ENCODE data around the gene MEAK7. TPM values are rescaled to one million over a fixed set of nuclear protein-coding genes. Genes with fewer than 3 reads are reported as not detected.

MEAK7 gene
- total and polyA plus RNA-seq, 2 of the 4 experiments (the other 2 are of a cell fraction): 27.4 to 39.0 TPM

DNA sequence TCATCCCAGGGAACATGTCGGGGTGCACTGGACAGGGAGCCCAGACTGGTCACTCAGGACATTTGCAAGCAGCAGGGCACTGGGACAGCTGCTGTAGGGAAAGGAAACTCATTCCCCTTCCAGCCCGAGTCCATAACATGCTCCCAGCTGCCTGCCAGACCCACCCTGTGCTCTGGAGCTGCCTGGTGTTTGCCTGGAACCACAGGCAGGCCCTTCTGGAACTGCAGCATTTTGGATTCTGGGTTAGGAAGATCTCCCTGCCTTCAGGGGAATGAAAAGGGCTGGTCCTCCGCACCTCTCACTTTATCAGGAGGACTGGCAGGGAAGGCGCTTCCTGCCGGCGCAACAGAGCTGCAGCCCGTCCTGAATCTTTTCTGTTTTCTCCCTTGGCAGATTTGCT lies 41.2 kb downstream of the MEAK7 start:
- H3K4me2 ChIP-seq (ENCODE audit: low read depth, low read length): no peak overlapping the region
- H3K79me1 ChIP-seq (ENCODE audit: low read depth in 1 of 2, low read length in 2 of 2): peaks cover 13 to 40% of the 10 kb centered on the region in 2 experiments
- no peak overlapping the region for H4K5ac ChIP-seq (ENCODE audit: low read depth, low read length)
- intact Hi-C loops (cut with micrococcal nuclease) (no loop called here), in situ Hi-C loops (cut with MboI; ENCODE audit: low sequenced_read_pairs) (no loop called here), dilution Hi-C loops (cut with HindIII; ENCODE audit: low sequenced_read_pairs, unreplicated experiment) (no loop called here)
- WGBS, 2 experiments (ENCODE audit: extremely low coverage in 2 of 2, insufficient read length in 1 of 2): 87% methylated on average over 5 of the region's 7 CpGs; no CpG with 5 or more reads in 1 of the 2 experiments
- no peak overlapping the region for H3K9ac ChIP-seq (ENCODE audit: low read depth, low read length)
- H3K14ac ChIP-seq (replicated peaks; ENCODE audit: low read depth, low read length): no peak overlapping the region
- BruUV-seq (replicated peaks): no TSS peak
- TF ChIP-seq RCOR1 (IDR thresholded peaks at IDR 0.05; ENCODE audit: insufficient replicate concordance, low read length) (no peak), CEBPB (IDR thresholded peaks at IDR 0.05; ENCODE audit: low read depth, low read length) (no peak), RAD21 (IDR thresholded peaks at IDR 0.05; ENCODE audit: low read length) (no peak), MAFK (IDR thresholded peaks at IDR 0.05; ENCODE audit: low read depth, low read length) (no peak), FOS (IDR thresholded peaks at IDR 0.05; ENCODE audit: low read depth, low read length) (no peak), NFE2L2 (IDR thresholded peaks at IDR 0.05; ENCODE audit: low read depth, low read length) (no peak), MXI1 (IDR thresholded peaks at IDR 0.05; ENCODE audit: borderline replicate concordance, low read depth, low read length) (no peak), MAZ (IDR thresholded peaks at IDR 0.05; ENCODE audit: borderline replicate concordance, low read depth, low read length) (no peak)
- TF ChIP-seq, protein P1, sequence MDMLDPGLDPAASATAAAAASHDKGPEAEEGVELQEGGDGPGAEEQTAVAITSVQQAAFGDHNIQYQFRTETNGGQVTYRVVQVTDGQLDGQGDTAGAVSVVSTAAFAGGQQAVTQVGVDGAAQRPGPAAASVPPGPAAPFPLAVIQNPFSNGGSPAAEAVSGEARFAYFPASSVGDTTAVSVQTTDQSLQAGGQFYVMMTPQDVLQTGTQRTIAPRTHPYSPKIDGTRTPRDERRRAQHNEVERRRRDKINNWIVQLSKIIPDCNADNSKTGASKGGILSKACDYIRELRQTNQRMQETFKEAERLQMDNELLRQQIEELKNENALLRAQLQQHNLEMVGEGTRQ (IDR thresholded peaks at IDR 0.05; ENCODE audit: low read depth, low read length): no peak
- TF ChIP-seq, protein P2, sequence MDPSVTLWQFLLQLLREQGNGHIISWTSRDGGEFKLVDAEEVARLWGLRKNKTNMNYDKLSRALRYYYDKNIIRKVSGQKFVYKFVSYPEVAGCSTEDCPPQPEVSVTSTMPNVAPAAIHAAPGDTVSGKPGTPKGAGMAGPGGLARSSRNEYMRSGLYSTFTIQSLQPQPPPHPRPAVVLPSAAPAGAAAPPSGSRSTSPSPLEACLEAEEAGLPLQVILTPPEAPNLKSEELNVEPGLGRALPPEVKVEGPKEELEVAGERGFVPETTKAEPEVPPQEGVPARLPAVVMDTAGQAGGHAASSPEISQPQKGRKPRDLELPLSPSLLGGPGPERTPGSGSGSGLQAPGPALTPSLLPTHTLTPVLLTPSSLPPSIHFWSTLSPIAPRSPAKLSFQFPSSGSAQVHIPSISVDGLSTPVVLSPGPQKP (IDR thresholded peaks at IDR 0.05; ENCODE audit: borderline replicate concordance, low read depth, low read length): no peak
- H3K9me1 ChIP-seq (ENCODE audit: insufficient read depth, low read length): 0 out of 2 replicates have a peak, but pooled peaks cover 6% of the 10 kb centered on the region
- no peak overlapping the region for H2BK120ac ChIP-seq (ENCODE audit: low read depth, low read length)
- H2AFZ ChIP-seq (replicated peaks; ENCODE audit: low read length, poor library complexity): peak overlapping the region; percentile 33
- no peak for ATAC-seq (ENCODE audit: low read depth)
- H2BK20ac ChIP-seq (ENCODE audit: low read depth, low read length): no peak overlapping the region
- H3K4me3 ChIP-seq (ENCODE audit: insufficient read depth, low read depth, low read length): no peak overlapping the region
- H3K4me1 ChIP-seq (ENCODE audit: control insufficient read depth, insufficient read depth, low read length): no peaks in the 10 kb centered on the region
- H4K8ac ChIP-seq (ENCODE audit: low read depth in 2 of 2, low read length in 2 of 2): no peak overlapping the region
- no peaks in the 10 kb centered on the region for H4K20me1 ChIP-seq (ENCODE audit: insufficient read depth, low read length)
- no peak overlapping the region for H3K56ac ChIP-seq (ENCODE audit: extremely low read depth, insufficient read depth, low read length)
- H3K18ac ChIP-seq (ENCODE audit: low read depth, low read length): no peak overlapping the region
- peaks cover 36% of the 10 kb centered on the region for H3K36me3 ChIP-seq (ENCODE audit: control insufficient read depth, insufficient read depth, low read length)
- H2BK15ac ChIP-seq (ENCODE audit: low read depth, low read length): no peak overlapping the region
- H2AK9ac ChIP-seq (replicated peaks; ENCODE audit: low read depth, low read length, poor library complexity): no peak overlapping the region
- peaks cover 10% of the 10 kb centered on the region for H3K9me3 ChIP-seq (ENCODE audit: control insufficient read depth, insufficient read depth, low read length)
- no peak overlapping the region; the same call in 1 of the 2 replicates for H3K23ac ChIP-seq (ENCODE audit: low read depth, low read length)
- H3K4ac ChIP-seq (ENCODE audit: low read depth, low read length): no peak overlapping the region
- no peak overlapping the region for H3K27ac ChIP-seq (ENCODE audit: insufficient read depth, low read length)
- H2AK5ac ChIP-seq (ENCODE audit: low read depth, low read length): no peak overlapping the region
- CTCF ChIA-PET: no interaction called here
- POLR2A ChIA-PET (ENCODE audit: unreplicated experiment): no interaction called here
- H4K91ac ChIP-seq (ENCODE audit: insufficient read depth, low read depth, low read length): no peak overlapping the region
- H2BK5ac ChIP-seq (ENCODE audit: low read depth, low read length, poor library complexity, severe bottlenecking): no peak overlapping the region
- no peaks in the 10 kb centered on the region for H3K27me3 ChIP-seq (ENCODE audit: control insufficient read depth, insufficient read depth, low read length)
- no peak for DNase-seq
